RWPE1 (cell line): ENCODE measurements around the gene CHKB.

Experiments
- CTCF ChIA-PET: fragments of 350-600 bp; sonication (Branson Sonifier 250); formaldehyde crosslinking; extraction: SDS; loops from one replicate; lab custom pipeline; 2021; lab: Yijun Ruan, JAX
- POLR2A ChIA-PET: fragments of 400-600 bp; formaldehyde crosslinking; extraction: SDS; loops from one replicate; lab custom pipeline; 2020; ENCODE audit warnings: antibody characterized with exemption; ENCODE audit not compliant: low non-redundant PET; lab: Yijun Ruan, JAX
- DNase-seq: peaks from one replicate; pipeline ENCODE4 v3.0.0; 2012; ENCODE audit warnings: low spot score
- H3K27ac ChIP-seq: fragments of 450-650 bp; 2 replicates; pipeline ENCODE4 v1.5.1; 2017
- TF ChIP-seq, protein P1 (sequence below): fragments of 450-650 bp; conservative IDR thresholded peaks from 2 replicates; pipeline ENCODE4 v1.5.1; 2017; ENCODE audit warnings: low read depth, mild to moderate bottlenecking

The CHKB gene

DNA sequence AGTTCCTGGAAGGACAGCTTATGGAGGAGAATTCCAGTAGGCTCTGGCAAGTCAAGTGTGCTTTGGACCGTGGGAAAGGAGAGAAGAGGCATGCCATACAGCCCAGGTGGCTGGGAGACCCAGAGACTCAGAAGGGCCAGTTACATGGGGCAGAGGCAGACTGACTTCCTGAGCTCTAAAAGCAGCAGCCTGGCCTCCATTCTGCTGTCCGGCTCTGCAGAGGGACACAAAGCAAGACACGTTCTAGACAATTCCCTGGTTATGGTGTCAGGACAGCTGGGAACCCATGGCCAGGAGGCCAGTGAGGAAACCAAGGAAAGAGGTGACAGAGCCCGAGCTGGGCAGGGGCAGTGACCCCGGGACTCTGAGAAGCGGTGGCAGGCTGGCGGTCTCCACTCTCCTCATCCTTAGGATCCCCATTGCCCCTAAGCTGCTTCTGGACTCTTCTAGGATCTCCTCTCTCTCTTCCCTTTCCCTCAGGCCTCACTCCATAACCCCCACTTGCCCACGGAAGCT is 7.2 kb downstream of the CHKB start:
- no peak for DNase-seq
- ChIA-PET POLR2A (no interaction called here), CTCF (interaction anchor here (0.7 to 1.0 kb wide), 2 partner anchors 9 to 11 kb away, joined by 3 read pairs; no protein-coding TSS in a partner anchor)
- TF ChIP-seq, protein P1, sequence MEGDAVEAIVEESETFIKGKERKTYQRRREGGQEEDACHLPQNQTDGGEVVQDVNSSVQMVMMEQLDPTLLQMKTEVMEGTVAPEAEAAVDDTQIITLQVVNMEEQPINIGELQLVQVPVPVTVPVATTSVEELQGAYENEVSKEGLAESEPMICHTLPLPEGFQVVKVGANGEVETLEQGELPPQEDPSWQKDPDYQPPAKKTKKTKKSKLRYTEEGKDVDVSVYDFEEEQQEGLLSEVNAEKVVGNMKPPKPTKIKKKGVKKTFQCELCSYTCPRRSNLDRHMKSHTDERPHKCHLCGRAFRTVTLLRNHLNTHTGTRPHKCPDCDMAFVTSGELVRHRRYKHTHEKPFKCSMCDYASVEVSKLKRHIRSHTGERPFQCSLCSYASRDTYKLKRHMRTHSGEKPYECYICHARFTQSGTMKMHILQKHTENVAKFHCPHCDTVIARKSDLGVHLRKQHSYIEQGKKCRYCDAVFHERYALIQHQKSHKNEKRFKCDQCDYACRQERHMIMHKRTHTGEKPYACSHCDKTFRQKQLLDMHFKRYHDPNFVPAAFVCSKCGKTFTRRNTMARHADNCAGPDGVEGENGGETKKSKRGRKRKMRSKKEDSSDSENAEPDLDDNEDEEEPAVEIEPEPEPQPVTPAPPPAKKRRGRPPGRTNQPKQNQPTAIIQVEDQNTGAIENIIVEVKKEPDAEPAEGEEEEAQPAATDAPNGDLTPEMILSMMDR, result no peak
- H3K27ac ChIP-seq, result peak overlapping the region; percentile 29; the same call in 1 of the 2 replicates

DNA sequence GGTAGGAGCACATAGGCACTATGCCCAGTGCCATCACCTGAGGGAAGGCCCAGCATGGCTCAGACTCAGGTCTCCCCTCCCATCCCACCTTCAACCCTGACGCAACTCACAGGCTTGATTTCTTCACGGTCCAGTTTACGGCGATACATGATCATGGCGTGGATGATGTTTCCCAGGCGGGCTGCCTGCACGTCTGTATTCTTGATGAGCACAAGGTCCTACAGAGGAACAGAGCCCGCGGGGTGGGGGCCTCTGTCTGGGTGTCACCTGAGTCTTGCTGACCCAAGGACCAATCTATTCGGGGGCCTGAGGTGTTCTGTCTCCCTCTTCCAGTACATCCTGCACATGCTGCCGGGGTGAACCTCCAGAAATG is 8.3 kb downstream of the CHKB start:
- ChIA-PET POLR2A (no interaction called here), CTCF (no interaction called here)
- DNase-seq, result no peak
- H3K27ac ChIP-seq, result no peak overlapping the region
- TF ChIP-seq, protein P1, result no peak

DNA sequence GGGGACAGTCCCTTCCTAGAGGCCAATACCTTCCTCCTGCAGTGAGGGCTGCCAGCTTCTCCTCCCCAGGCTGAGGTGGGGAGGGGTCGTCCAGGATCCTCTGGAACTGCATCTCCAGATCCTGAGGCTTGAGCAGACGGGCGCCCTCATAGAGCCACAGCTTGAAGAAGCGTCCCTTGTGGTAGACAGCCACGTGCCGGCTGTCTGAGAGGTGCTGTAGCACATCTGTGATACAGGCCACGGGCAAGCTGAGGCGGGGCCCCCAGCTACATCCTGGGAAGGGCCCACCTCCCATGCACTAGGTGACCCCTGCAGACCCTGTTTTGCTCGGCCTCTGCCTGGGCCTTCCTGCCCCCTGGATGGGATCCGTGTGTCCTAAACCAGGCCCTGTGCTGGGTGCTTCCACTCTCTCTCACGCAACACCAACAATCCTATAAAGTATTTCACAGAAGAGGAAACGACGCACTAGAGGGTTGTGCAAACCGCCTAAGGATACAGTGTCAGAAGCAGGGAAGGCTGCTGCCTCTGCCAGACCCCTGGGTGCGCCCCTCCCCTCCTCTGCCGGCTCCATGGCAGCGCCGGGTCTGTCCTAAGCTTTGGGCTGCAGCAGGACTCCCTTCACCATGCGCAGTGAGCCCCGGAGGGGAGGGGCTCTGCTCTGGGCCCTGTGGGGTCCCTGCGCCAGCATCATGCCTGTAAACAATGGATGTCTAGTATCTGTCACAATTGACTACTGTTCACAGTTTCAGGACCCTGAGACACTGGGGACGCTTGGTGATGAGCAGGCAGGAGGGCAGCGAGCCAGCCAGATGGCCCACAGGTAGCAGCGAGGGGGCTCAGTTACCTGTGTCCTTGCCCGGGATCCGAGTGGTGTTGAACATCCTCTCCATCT is 8.9 kb downstream of the CHKB start:
- H3K27ac ChIP-seq, result no peak overlapping the region
- DNase-seq, result no peak
- ChIA-PET CTCF (no interaction called here), POLR2A (no interaction called here)
- TF ChIP-seq, protein P1, result no peak

DNA sequence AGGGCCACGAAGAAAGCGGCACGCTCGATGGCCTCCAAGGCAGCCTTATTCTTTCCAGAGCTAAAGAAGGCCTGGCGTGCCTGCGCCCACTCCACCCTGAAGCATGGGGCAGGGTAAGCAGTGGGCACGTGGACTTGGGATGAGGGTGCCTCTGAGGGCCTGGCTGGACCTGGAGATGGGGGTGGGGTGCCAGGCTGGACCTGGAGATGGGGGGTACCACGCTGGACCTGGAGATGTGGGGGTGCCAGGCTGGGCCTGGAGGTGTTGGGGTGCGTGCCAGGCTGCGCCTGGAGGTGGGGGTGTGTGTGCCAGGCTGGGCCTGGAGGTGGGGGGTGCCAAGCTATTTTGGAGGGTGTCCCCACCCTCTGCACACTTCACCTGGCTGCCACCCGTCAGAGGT is 9.7 kb downstream of the CHKB start:
- POLR2A ChIA-PET, result no interaction called here

DNA sequence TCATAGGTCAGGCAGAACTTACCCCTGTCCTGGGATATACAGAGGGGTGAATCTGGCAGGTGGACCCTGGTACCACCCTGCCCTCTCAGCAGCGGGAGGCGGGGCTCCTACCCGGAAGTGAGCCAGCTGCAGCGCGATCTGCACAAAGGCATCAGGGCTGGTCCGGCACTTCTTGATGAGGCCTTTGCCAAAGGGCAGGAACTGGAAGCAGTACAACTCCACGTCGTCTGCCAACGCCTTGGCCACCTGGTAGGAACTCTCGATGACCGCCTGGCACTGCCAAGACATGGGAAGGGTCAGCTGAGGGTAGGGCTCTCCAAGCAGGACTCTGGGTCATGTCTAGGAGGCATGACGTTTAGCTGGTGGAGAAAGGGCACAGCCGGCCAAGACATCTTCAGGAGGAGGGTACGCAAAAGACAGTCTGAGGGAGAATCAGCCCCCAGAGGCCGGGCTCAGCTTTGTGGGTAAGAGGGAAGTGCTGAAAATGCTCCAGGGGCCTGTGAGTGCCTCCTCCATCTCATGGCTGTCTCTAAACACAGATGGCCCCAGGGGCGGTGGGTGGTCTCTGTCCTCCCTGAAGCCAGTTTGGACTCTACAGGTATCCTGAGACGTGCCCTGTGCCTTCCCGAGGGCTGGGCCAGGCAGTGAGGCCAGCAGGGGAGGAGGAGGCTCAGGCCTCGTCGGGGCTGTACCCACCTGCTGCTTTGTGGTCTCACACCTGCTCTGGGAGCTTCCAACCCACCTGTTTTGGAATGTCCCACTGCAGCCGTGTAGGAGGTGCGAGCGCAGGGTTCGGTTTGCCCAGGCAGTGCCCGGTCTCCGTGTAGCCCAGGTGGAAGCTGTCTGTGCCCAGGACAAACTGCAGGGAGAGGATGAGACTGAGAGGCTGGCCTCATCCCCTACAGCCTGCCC is 11.1 kb downstream of the CHKB start:
- TF ChIP-seq, protein P1, result no peak
- H3K27ac ChIP-seq, result peak overlapping the region; percentile 18; the same call in 1 of the 2 replicates
- CTCF ChIA-PET, result no interaction called here
- POLR2A ChIA-PET, result no interaction called here
- DNase-seq, result no peak

More for the DNA sequence above, 9.7 kb downstream of the CHKB start:
- no peak overlapping the region for H3K27ac ChIP-seq
- DNase-seq, result no peak
- CTCF ChIA-PET, result no interaction called here
- TF ChIP-seq, protein P1, result no peak

DNA sequence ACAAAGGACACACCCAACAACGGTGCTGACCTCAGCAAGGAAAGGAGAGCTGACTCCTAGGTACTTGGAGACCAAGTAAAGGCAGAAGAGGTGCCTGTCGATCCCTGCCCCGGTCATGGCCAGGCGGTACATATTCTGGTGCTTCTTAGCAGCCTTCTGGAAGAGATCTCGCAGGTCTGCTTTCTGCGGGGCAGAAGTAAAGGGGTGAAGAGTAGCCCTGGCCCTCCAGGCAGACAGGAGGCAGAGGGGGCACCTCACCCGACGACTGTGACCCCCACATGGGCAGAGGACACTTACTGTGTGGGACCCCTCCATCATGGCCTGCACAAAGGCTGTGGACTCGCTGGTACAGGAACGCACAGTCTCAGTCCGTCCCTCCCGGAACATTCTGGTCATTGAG is 11.8 kb downstream of the CHKB start:
- ChIA-PET POLR2A (no interaction called here), CTCF (interaction anchor here (0.6 kb wide), 1 partner anchor 8 kb away, joined by 4 read pairs; the partner anchor contains the start of gene SYCE3)
- DNase-seq, result no peak
- TF ChIP-seq, protein P1, result no peak
- peak overlapping the region; percentile 18; the same call in 1 of the 2 replicates for H3K27ac ChIP-seq
